Glutamatergic neuron (in vitro differentiated cells): ENCODE results near the gene COL19A1. TPM values are rescaled to one million over a fixed set of nuclear protein-coding genes. Genes with fewer than 3 reads are reported as not detected.

Experiments
- DNase-seq: peaks from one replicate; pipeline ENCODE4 v3.0.0; 2022
- H3K27ac Mint-ChIP-seq: one replicate; pipeline ENCODE4 v1.8.0; 2020; ENCODE audit warnings: mild to moderate bottlenecking, mixed read lengths, inconsistent platforms; ENCODE audit not compliant: unreplicated experiment
- H3K27me3 Mint-ChIP-seq: one replicate; pipeline ENCODE4 v1.8.0; 2020; ENCODE audit warnings: mild to moderate bottlenecking, moderate library complexity, mixed read lengths, inconsistent platforms; ENCODE audit not compliant: unreplicated experiment
- H3K36me3 Mint-ChIP-seq: one replicate; pipeline ENCODE4 v1.8.0; 2020; ENCODE audit warnings: mild to moderate bottlenecking, mixed read lengths, inconsistent platforms; ENCODE audit not compliant: unreplicated experiment
- H3K4me1 Mint-ChIP-seq: one replicate; pipeline ENCODE4 v1.8.0; 2020; ENCODE audit warnings: mild to moderate bottlenecking, low read depth, mixed read lengths, inconsistent platforms; ENCODE audit not compliant: unreplicated experiment
- H3K4me3 Mint-ChIP-seq: one replicate; pipeline ENCODE4 v1.8.0; 2020; ENCODE audit warnings: mild to moderate bottlenecking, mixed read lengths, inconsistent platforms; ENCODE audit not compliant: unreplicated experiment
- H3K9me3 Mint-ChIP-seq: one replicate; pipeline ENCODE4 v1.8.0; 2020; ENCODE audit warnings: mild to moderate bottlenecking, moderate library complexity, mixed read lengths, inconsistent platforms; ENCODE audit not compliant: unreplicated experiment
- CTCF ChIP-seq: fragments of 200-600 bp; sonication (generic); IDR thresholded peaks from one replicate; pipeline ENCODE4 v1.5.0; 2021; ENCODE audit not compliant: partially characterized antibody, unreplicated experiment
- total RNA-seq: library from RNA; stranded (reverse); fragmentation: NEBNext Ultra II Directional; extraction: Animal tissue kit (Norgen Biotek cat#: 25700); gene quantifications from one replicate; pipeline ENCODE4 v1.2.1, GENCODE V29; 2021; ENCODE audit not compliant: unreplicated experiment

Gene COL19A1
- total RNA-seq, 1 donor from 2014 or later: 0.78 TPM

- TF ChIP-seq CTCF: no peak
- Mint-ChIP-seq H3K27me3 (no peaks in the 10 kb centered on the region), H3K4me3 (no peak overlapping the region), H3K36me3 (no peaks in the 10 kb centered on the region), H3K27ac (no peak overlapping the region), H3K4me1 (no peaks in the 10 kb centered on the region), H3K9me3 (no peaks in the 10 kb centered on the region)
- no peak for DNase-seq
Observed at GRCh38 chr6:70133246-70133645, 266.9 kb downstream of the COL19A1 start.

- no peak for TF ChIP-seq CTCF
Observed at GRCh38 chr6:70134542-70134941, 268.2 kb downstream of the COL19A1 start.

GRCh38 chr6:70135219-70136160 lies 269.1 kb downstream of the COL19A1 start:
- TF ChIP-seq CTCF: no peak
- no peak overlapping the region for H3K27ac Mint-ChIP-seq
- H3K4me3 Mint-ChIP-seq: no peak overlapping the region
- H3K4me1 Mint-ChIP-seq: no peaks in the 10 kb centered on the region
- no peak for DNase-seq
- no peaks in the 10 kb centered on the region for H3K36me3 Mint-ChIP-seq
- H3K9me3 Mint-ChIP-seq: no peaks in the 10 kb centered on the region
- H3K27me3 Mint-ChIP-seq: no peaks in the 10 kb centered on the region

More at GRCh38 chr6:70134542-70134941, 268.2 kb downstream of the COL19A1 start:
- H3K36me3 Mint-ChIP-seq: no peaks in the 10 kb centered on the region
- H3K4me3 Mint-ChIP-seq: no peak overlapping the region
- H3K27ac Mint-ChIP-seq: no peak overlapping the region
- no peak for DNase-seq
- H3K27me3 Mint-ChIP-seq: no peaks in the 10 kb centered on the region
- H3K9me3 Mint-ChIP-seq: no peaks in the 10 kb centered on the region
- no peaks in the 10 kb centered on the region for H3K4me1 Mint-ChIP-seq

GRCh38 chr6:70136996-70137395 lies 270.6 kb downstream of the COL19A1 start:
- Mint-ChIP-seq H3K27ac (no peak overlapping the region), H3K36me3 (no peaks in the 10 kb centered on the region), H3K4me3 (no peak overlapping the region), H3K27me3 (no peaks in the 10 kb centered on the region), H3K9me3 (no peaks in the 10 kb centered on the region), H3K4me1 (peaks cover 1% of the 10 kb centered on the region)
- no peak for TF ChIP-seq CTCF
- no peak for DNase-seq

- TF ChIP-seq CTCF: no peak
- Mint-ChIP-seq H3K27me3 (no peaks in the 10 kb centered on the region), H3K9me3 (no peaks in the 10 kb centered on the region), H3K36me3 (no peaks in the 10 kb centered on the region), H3K4me3 (no peak overlapping the region), H3K4me1 (peaks cover 1% of the 10 kb centered on the region), H3K27ac (no peak overlapping the region)
- DNase-seq: no peak
Observed at GRCh38 chr6:70140496-70140895, 274.1 kb downstream of the COL19A1 start.
